MM.1S (cell line): ENCODE data around the gene DPP10.

ENCODE experiments used
- EZH2 ChIP-seq: fragments of 300-600 bp; sonication (generic); optimal IDR thresholded peaks from 2 replicates; pipeline ENCODE3; 2017; ENCODE audit warnings: low read depth, mild to moderate bottlenecking, antibody characterized with exemption, low read length, mixed read lengths
- TF ChIP-seq, protein P1 (sequence below): fragments of 300-600 bp; sonication (generic); IDR thresholded peaks from 2 replicates; pipeline ENCODE4 v1.5.1; 2016; ENCODE audit warnings: antibody characterized with exemption, low read length, mixed read lengths

GRCh38 chr2:115299199-115299598 is 856.8 kb downstream of the DPP10 start:
- TF ChIP-seq, protein P1, sequence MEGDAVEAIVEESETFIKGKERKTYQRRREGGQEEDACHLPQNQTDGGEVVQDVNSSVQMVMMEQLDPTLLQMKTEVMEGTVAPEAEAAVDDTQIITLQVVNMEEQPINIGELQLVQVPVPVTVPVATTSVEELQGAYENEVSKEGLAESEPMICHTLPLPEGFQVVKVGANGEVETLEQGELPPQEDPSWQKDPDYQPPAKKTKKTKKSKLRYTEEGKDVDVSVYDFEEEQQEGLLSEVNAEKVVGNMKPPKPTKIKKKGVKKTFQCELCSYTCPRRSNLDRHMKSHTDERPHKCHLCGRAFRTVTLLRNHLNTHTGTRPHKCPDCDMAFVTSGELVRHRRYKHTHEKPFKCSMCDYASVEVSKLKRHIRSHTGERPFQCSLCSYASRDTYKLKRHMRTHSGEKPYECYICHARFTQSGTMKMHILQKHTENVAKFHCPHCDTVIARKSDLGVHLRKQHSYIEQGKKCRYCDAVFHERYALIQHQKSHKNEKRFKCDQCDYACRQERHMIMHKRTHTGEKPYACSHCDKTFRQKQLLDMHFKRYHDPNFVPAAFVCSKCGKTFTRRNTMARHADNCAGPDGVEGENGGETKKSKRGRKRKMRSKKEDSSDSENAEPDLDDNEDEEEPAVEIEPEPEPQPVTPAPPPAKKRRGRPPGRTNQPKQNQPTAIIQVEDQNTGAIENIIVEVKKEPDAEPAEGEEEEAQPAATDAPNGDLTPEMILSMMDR, result no peak
- TF ChIP-seq EZH2, result no peak
